Measurements from ENCODE around the gene COL5A1.

COL5A1 gene

GRCh38 chr9:134822541-134822940 is 180.9 kb downstream of the COL5A1 start:
- Mint-ChIP-seq H3K9me3 (no peaks in the 10 kb centered on the region), H3K36me3 (no peaks in the 10 kb centered on the region), H3K4me1 (no peaks in the 10 kb centered on the region), H3K27me3 (peaks cover 11% of the 10 kb centered on the region), H3K4me3 (no peak overlapping the region), H3K27ac (no peak overlapping the region)
- ATAC-seq (ENCODE audit: low read depth) (no peak), DNase-seq (ENCODE audit: low spot score in 2 of 2) (no peak)

- no peaks in the 10 kb centered on the region for H3K9me3 Mint-ChIP-seq
- ATAC-seq (ENCODE audit: low read depth), result no peak
- DNase-seq (ENCODE audit: low spot score in 2 of 2), result no peak
Observed at GRCh38 chr9:134823623-134824022, 182.0 kb downstream of the COL5A1 start.

GRCh38 chr9:134824583-134824982 is 183.0 kb downstream of the COL5A1 start:
- peaks cover 10% of the 10 kb centered on the region for H3K27me3 Mint-ChIP-seq
- H3K36me3 Mint-ChIP-seq, result no peaks in the 10 kb centered on the region
- H3K9me3 Mint-ChIP-seq, result no peaks in the 10 kb centered on the region
- no peak overlapping the region for H3K4me3 Mint-ChIP-seq
- H3K27ac Mint-ChIP-seq, result no peak overlapping the region
- H3K4me1 Mint-ChIP-seq, result no peaks in the 10 kb centered on the region
- no peak for ATAC-seq (ENCODE audit: low read depth)
- no peak for DNase-seq (ENCODE audit: low spot score in 2 of 2)

More at GRCh38 chr9:134823623-134824022, 182.0 kb downstream of the COL5A1 start:
- no peaks in the 10 kb centered on the region for H3K4me1 Mint-ChIP-seq
- no peak overlapping the region for H3K27ac Mint-ChIP-seq
- no peak overlapping the region for H3K4me3 Mint-ChIP-seq
- H3K36me3 Mint-ChIP-seq, result no peaks in the 10 kb centered on the region
- peaks cover 10% of the 10 kb centered on the region for H3K27me3 Mint-ChIP-seq

- no peak for ATAC-seq (ENCODE audit: low read depth)
- DNase-seq (ENCODE audit: low spot score in 2 of 2), result no peak
- Mint-ChIP-seq H3K4me1 (no peaks in the 10 kb centered on the region), H3K27ac (no peak overlapping the region), H3K27me3 (peaks cover 10% of the 10 kb centered on the region), H3K4me3 (no peak overlapping the region), H3K9me3 (no peaks in the 10 kb centered on the region), H3K36me3 (no peaks in the 10 kb centered on the region)
Observed at GRCh38 chr9:134825025-134825424, 183.4 kb downstream of the COL5A1 start.

GRCh38 chr9:134826336-134827285 is 185.0 kb downstream of the COL5A1 start:
- no peak overlapping the region for H3K27ac Mint-ChIP-seq
- ATAC-seq (ENCODE audit: low read depth), result no peak
- H3K27me3 Mint-ChIP-seq, result peaks cover 7% of the 10 kb centered on the region

GRCh38 chr9:134827559-134827958 is 186.0 kb downstream of the COL5A1 start:
- Mint-ChIP-seq H3K27me3 (peaks cover 7% of the 10 kb centered on the region), H3K9me3 (no peaks in the 10 kb centered on the region), H3K27ac (no peak overlapping the region), H3K36me3 (no peaks in the 10 kb centered on the region), H3K4me1 (no peaks in the 10 kb centered on the region), H3K4me3 (no peak overlapping the region)
- ATAC-seq (ENCODE audit: low read depth) (no peak), DNase-seq (ENCODE audit: low spot score in 2 of 2) (no peak)

More at GRCh38 chr9:134826336-134827285, 185.0 kb downstream of the COL5A1 start:
- no peak for DNase-seq (ENCODE audit: low spot score in 2 of 2)
- no peaks in the 10 kb centered on the region for H3K9me3 Mint-ChIP-seq
- no peak overlapping the region for H3K4me3 Mint-ChIP-seq
- H3K36me3 Mint-ChIP-seq, result no peaks in the 10 kb centered on the region
- no peaks in the 10 kb centered on the region for H3K4me1 Mint-ChIP-seq

GRCh38 chr9:134827993-134828392 is 186.4 kb downstream of the COL5A1 start:
- ATAC-seq (ENCODE audit: low read depth) (no peak), DNase-seq (ENCODE audit: low spot score in 2 of 2) (no peak)
- no peaks in the 10 kb centered on the region for H3K36me3 Mint-ChIP-seq
- H3K4me3 Mint-ChIP-seq, result no peak overlapping the region
- no peaks in the 10 kb centered on the region for H3K4me1 Mint-ChIP-seq
- no peak overlapping the region for H3K27ac Mint-ChIP-seq
- H3K9me3 Mint-ChIP-seq, result no peaks in the 10 kb centered on the region
- H3K27me3 Mint-ChIP-seq, result peaks cover 7% of the 10 kb centered on the region

- no peak overlapping the region for H3K27ac Mint-ChIP-seq
- no peak for ATAC-seq (ENCODE audit: low read depth)
- peaks cover 4% of the 10 kb centered on the region for H3K27me3 Mint-ChIP-seq
- H3K4me1 Mint-ChIP-seq, result no peaks in the 10 kb centered on the region
- no peak overlapping the region for H3K4me3 Mint-ChIP-seq
- no peak for DNase-seq (ENCODE audit: low spot score in 2 of 2)
- no peaks in the 10 kb centered on the region for H3K9me3 Mint-ChIP-seq
- no peaks in the 10 kb centered on the region for H3K36me3 Mint-ChIP-seq
Observed at GRCh38 chr9:134828892-134829291, 187.3 kb downstream of the COL5A1 start.

- Mint-ChIP-seq H3K9me3 (no peaks in the 10 kb centered on the region), H3K4me3 (no peak overlapping the region), H3K27me3 (peaks cover 7% of the 10 kb centered on the region), H3K27ac (no peak overlapping the region), H3K4me1 (no peaks in the 10 kb centered on the region), H3K36me3 (no peaks in the 10 kb centered on the region)
- DNase-seq (ENCODE audit: low spot score in 2 of 2) (no peak), ATAC-seq (ENCODE audit: low read depth) (no peak)
Observed at GRCh38 chr9:134829356-134829937, 187.8 kb downstream of the COL5A1 start.

GRCh38 chr9:134830126-134830525 is 188.5 kb downstream of the COL5A1 start:
- no peak overlapping the region for H3K27ac Mint-ChIP-seq

GRCh38 chr9:134830926-134831720 is 189.5 kb downstream of the COL5A1 start:
- DNase-seq (ENCODE audit: low spot score in 2 of 2) (no peak), ATAC-seq (ENCODE audit: low read depth) (no peak)
- Mint-ChIP-seq H3K9me3 (no peaks in the 10 kb centered on the region), H3K36me3 (no peaks in the 10 kb centered on the region), H3K27ac (no peak overlapping the region), H3K4me1 (no peaks in the 10 kb centered on the region), H3K27me3 (peaks cover 8% of the 10 kb centered on the region), H3K4me3 (no peak overlapping the region)

More at GRCh38 chr9:134830126-134830525, 188.5 kb downstream of the COL5A1 start:
- no peak for DNase-seq (ENCODE audit: low spot score in 2 of 2)
- Mint-ChIP-seq H3K9me3 (no peaks in the 10 kb centered on the region), H3K36me3 (no peaks in the 10 kb centered on the region), H3K4me3 (no peak overlapping the region), H3K27me3 (peaks cover 8% of the 10 kb centered on the region), H3K4me1 (no peaks in the 10 kb centered on the region)
- ATAC-seq (ENCODE audit: low read depth), result no peak

- no peak overlapping the region for H3K27ac Mint-ChIP-seq
- H3K9me3 Mint-ChIP-seq, result no peaks in the 10 kb centered on the region
- DNase-seq (ENCODE audit: low spot score in 2 of 2), result no peak
- H3K4me1 Mint-ChIP-seq, result no peaks in the 10 kb centered on the region
- H3K4me3 Mint-ChIP-seq, result no peak overlapping the region
- H3K27me3 Mint-ChIP-seq, result peaks cover 3% of the 10 kb centered on the region
- no peak for ATAC-seq (ENCODE audit: low read depth)
- H3K36me3 Mint-ChIP-seq, result no peaks in the 10 kb centered on the region
Observed at GRCh38 chr9:134832471-134832870, 190.9 kb downstream of the COL5A1 start.

GRCh38 chr9:134833294-134833880 is 191.8 kb downstream of the COL5A1 start:
- DNase-seq (ENCODE audit: low spot score in 2 of 2) (no peak), ATAC-seq (ENCODE audit: low read depth) (no peak)
- Mint-ChIP-seq H3K27ac (no peak overlapping the region), H3K36me3 (no peaks in the 10 kb centered on the region), H3K4me1 (no peaks in the 10 kb centered on the region), H3K27me3 (peaks cover 3% of the 10 kb centered on the region), H3K4me3 (no peak overlapping the region), H3K9me3 (no peaks in the 10 kb centered on the region)
